Naive thymus-derived CD8-positive, alpha-beta T cell (primary cell): ENCODE results near the gene NSMCE4A. TPM values are rescaled to one million over a fixed set of nuclear protein-coding genes. Genes with fewer than 3 reads are reported as not detected.
"Not testable (repeated sequence)": the region's sequence is repeated elsewhere in the genome, so short reads cannot be mapped to it uniquely, and the experiment has no call there.

Experiments used
- ATAC-seq, 2 donors: fragments of 150-1000 bp; cut with Tn5 transposase in 1 of 2; sonication (Bioruptor Pico), chemical (Tn5 transposase) in 1 of 2; 1 replicate in 1 of 2; 2 replicates in 1 of 2; pipeline ENCODE4 v1.10.0; 2021; ENCODE audit warnings: mild to moderate bottlenecking in 2 of 2, moderate library complexity in 2 of 2
- POLR2A ChIA-PET: fragments of 350-600 bp; sonication (Branson Sonifier 250); formaldehyde crosslinking; loops from one replicate; lab custom pipeline; 2021; ENCODE audit warnings: antibody characterized with exemption; lab: Charles Lee
- DNase-seq, 10 donors: peaks; one replicate each; pipeline versions ENCODE4 v3.0.0 to v3.0.0-alpha.2; 2020 to 2022
- H3K27ac Mint-ChIP-seq, 10 donors: one replicate each; pipeline ENCODE4 v1.8.0; 2020 to 2022; ENCODE audit warnings: mild to moderate bottlenecking in 10 of 10, mixed read lengths in 10 of 10, moderate library complexity in 4 of 10, inconsistent platforms in 1 of 10
- H3K27me3 Mint-ChIP-seq, 5 donors: one replicate each; pipeline ENCODE4 v1.8.0; 2021 to 2022; ENCODE audit warnings: mixed read lengths in 5 of 5
- H3K36me3 Mint-ChIP-seq, 3 donors: one replicate each; pipeline ENCODE4 v1.8.0; 2020 to 2022; ENCODE audit warnings: mixed read lengths in 3 of 3, mild to moderate bottlenecking in 2 of 3, inconsistent platforms in 1 of 3
- H3K4me1 Mint-ChIP-seq, 4 donors: one replicate each; pipeline ENCODE4 v1.8.0; 2021 to 2022; ENCODE audit warnings: mixed read lengths in 4 of 4
- H3K4me3 Mint-ChIP-seq, 10 donors: one replicate each; pipeline ENCODE4 v1.8.0; 2020 to 2022; ENCODE audit warnings: mild to moderate bottlenecking in 10 of 10, mixed read lengths in 10 of 10, moderate library complexity in 6 of 10, inconsistent platforms in 1 of 10
- H3K9me3 Mint-ChIP-seq, 9 donors: one replicate each; pipeline ENCODE4 v1.8.0; 2020 to 2022; ENCODE audit warnings: mixed read lengths in 9 of 9, mild to moderate bottlenecking in 3 of 9, inconsistent platforms in 1 of 9, moderate library complexity in 1 of 9
- polyA plus RNA-seq, 3 donors: library from polyadenylated mRNA; unstranded; fragments of 300-500 nt; fragmentation: Illumina TruSeq; gene quantifications; one replicate each; pipeline ENCODE4 v1.2.3, GENCODE V29; 2021
- total RNA-seq, 8 experiments: library from RNA in 2 of 8; stranded (reverse) in 2 of 8; gene quantifications; one replicate each; pipeline ENCODE4 v1.2.3 and lab custom pipeline; 2021 to 2026

The NSMCE4A gene
- total and polyA plus RNA-seq, 5 experiments from 2014 or later: 43.5 to 94.0 (median 49.8) TPM

- POLR2A ChIA-PET: no interaction called here
- DNase-seq (no peak), ATAC-seq (no peak)
- Mint-ChIP-seq H3K27me3 (peaks cover 0 to 9% (median 0%) of the 10 kb centered on the region in 5 donors), H3K4me1 (peaks cover 0 to under 1% (median 0%) of the 10 kb centered on the region in 4 donors), H3K27ac (no peak overlapping the region), H3K9me3 (peaks cover 0 to 31% (median 24%) of the 10 kb centered on the region in 9 donors), H3K36me3 (peaks cover 0 to 13% (median 12%) of the 10 kb centered on the region in 3 donors), H3K4me3 (no peak overlapping the region)
These were observed 6.3 kb upstream of the NSMCE4A start for GRCh38 chr10:121981346-121981745.

GRCh38 chr10:121978511-121978910 is 3.5 kb upstream of the NSMCE4A start:
- no peak for DNase-seq
- Mint-ChIP-seq H3K9me3 (peaks cover 0 to 13% (median under 1%) of the 10 kb centered on the region in 9 donors), H3K4me3 (no peak overlapping the region), H3K27me3 (no peaks in the 10 kb centered on the region), H3K36me3 (no peaks in the 10 kb centered on the region), H3K4me1 (peaks cover 2 to 14% (median 9%) of the 10 kb centered on the region in 4 donors), H3K27ac (no peak overlapping the region)
- POLR2A ChIA-PET: no interaction called here
- no peak for ATAC-seq

DNA sequence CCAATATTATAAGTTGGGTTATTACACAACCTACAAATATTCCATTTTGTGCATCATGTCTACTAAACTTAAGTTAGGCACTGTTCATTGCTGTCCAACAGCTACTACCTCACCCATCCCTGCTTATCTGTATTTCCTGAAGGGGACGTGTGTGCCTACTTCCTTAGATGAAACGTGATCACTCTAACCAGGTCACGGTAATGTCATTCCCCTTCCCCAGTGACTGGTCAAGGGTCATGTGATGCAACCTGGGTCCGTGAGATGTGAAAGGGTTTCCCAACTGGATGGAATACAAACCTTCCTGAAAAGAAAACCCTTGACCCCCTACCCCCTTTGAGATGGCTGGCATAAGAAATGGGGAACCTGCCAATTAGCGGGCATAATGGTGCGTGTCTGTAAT is 1.6 kb upstream of the NSMCE4A start:
- ATAC-seq: no peak
- peaks cover 10 to 30% (median 24%) of the 10 kb centered on the region in 4 donors for H3K4me1 Mint-ChIP-seq
- peak overlapping the region in 2 of 10 donors; percentile 51 to 83 for H3K27ac Mint-ChIP-seq
- no peaks in the 10 kb centered on the region for H3K27me3 Mint-ChIP-seq
- H3K36me3 Mint-ChIP-seq: peaks cover 0 to 11% (median 0%) of the 10 kb centered on the region in 3 donors
- H3K9me3 Mint-ChIP-seq: peaks cover 0 to 10% (median 0%) of the 10 kb centered on the region in 9 donors
- POLR2A ChIA-PET: no interaction called here
- H3K4me3 Mint-ChIP-seq: peak overlapping the region in 7 of 10 donors; percentile 13 to 86 (median 59)
- DNase-seq: no peak

- no peaks in the 10 kb centered on the region for H3K9me3 Mint-ChIP-seq
- H3K27me3 Mint-ChIP-seq: no peaks in the 10 kb centered on the region
- POLR2A ChIA-PET: interaction anchor here (0.7 to 3.0 kb wide), 3 partner anchors 9 to 48 kb away, joined by 3 to 26 read pairs (median 4); partner anchors contain the start of gene ATE1
- peaks cover 0 to 22% (median 0%) of the 10 kb centered on the region in 3 donors for H3K36me3 Mint-ChIP-seq
- peaks cover 11 to 34% (median 28%) of the 10 kb centered on the region in 4 donors for H3K4me1 Mint-ChIP-seq
- ATAC-seq (no peak), DNase-seq (no peak)
- peak overlapping the region in 7 of 10 donors; percentile 10 to 74 (median 48) for H3K27ac Mint-ChIP-seq
- peak overlapping the region; percentile 41 to 86 (median 74) for H3K4me3 Mint-ChIP-seq
These were observed 474 bp upstream of the NSMCE4A start for GRCh38 chr10:121975295-121976086.

DNA sequence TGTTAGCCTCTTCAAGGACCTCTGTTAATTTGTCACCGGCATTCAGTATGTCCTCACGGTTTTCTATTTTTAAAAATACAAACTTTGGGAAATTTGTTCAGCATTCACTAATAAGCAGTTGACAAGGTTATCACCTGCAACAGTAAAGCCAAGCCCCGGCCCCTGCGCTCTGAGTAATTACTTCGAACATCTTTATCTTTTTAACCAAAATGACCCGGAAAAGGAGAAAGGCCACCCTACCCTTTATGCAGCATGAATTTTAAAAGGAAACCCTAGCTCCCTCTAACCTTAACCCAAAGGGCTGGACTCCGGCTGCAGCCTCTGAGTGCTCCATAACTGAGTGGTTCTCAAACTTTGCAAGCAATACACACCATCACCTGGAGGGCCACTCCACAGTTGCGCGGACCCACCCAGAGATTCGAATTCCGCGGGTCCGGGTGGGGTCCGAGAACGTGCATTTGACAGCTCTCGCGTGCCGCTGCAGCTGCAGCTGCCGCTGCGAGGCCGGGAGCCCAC is 940 bp downstream of the NSMCE4A start:
- H3K27ac Mint-ChIP-seq: peak overlapping the region in 7 of 10 donors; percentile 4 to 60 (median 34)

GRCh38 chr10:121969086-121969485 is 5.9 kb downstream of the NSMCE4A start:
- not testable (repeated sequence) for H3K9me3 Mint-ChIP-seq, ATAC-seq, H3K27me3 Mint-ChIP-seq, H3K27ac Mint-ChIP-seq, DNase-seq, H3K4me3 Mint-ChIP-seq
- Mint-ChIP-seq H3K4me1 (peaks cover 11 to 24% (median 22%) of the 10 kb centered on the region in 4 donors), H3K36me3 (peaks cover 0 to 82% (median 12%) of the 10 kb centered on the region in 3 donors)
- POLR2A ChIA-PET: interaction anchor here (0.7 kb wide), 1 partner anchor 85 kb away, joined by 3 read pairs; no protein-coding TSS in a partner anchor

More for the DNA sequence above, 940 bp downstream of the NSMCE4A start:
- Mint-ChIP-seq H3K4me1 (peaks cover 11 to 34% (median 28%) of the 10 kb centered on the region in 4 donors), H3K9me3 (no peaks in the 10 kb centered on the region), H3K27me3 (no peaks in the 10 kb centered on the region), H3K36me3 (peaks cover 0 to 37% (median 0%) of the 10 kb centered on the region in 3 donors), H3K4me3 (peak overlapping the region; percentile 51 to 89 (median 82))
- POLR2A ChIA-PET: interaction anchor here (3.0 kb wide), 1 partner anchor 46 kb away, joined by 26 read pairs; the partner anchor contains the start of gene ATE1
- peak in 1 of 2 donors; percentile 22 for ATAC-seq
- DNase-seq: peak in 2 of 10 donors; percentile 6 to 17

DNA sequence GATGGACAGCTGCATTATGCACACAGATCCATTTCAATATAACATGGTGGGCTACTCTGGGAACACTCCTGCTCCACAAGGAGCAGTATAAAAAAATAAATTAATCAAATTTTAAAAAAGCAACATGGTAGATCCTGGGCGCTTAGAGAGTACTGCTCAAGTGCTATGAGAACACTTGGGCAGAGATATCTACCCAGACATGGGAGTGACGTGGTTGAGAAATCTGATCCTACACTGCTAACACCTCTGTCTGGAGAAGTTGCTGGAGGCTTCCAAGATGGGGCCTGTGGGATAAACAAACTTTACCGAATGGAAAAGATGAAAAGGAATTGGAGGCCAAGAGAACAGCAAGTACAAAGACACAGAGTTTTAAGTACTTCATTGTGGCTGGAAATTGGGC is 9.0 kb downstream of the NSMCE4A start:
- no peaks in the 10 kb centered on the region for H3K27me3 Mint-ChIP-seq
- POLR2A ChIA-PET: interaction anchor here (0.6 kb wide), 1 partner anchor 148 kb away, joined by 8 read pairs; no protein-coding TSS in a partner anchor
- peaks cover 0 to 85% (median 15%) of the 10 kb centered on the region in 3 donors for H3K36me3 Mint-ChIP-seq
- H3K4me3 Mint-ChIP-seq: no peak overlapping the region
- H3K9me3 Mint-ChIP-seq: no peaks in the 10 kb centered on the region
- peaks cover 0 to 2% (median 0%) of the 10 kb centered on the region in 4 donors for H3K4me1 Mint-ChIP-seq
- DNase-seq: no peak
- H3K27ac Mint-ChIP-seq: peak overlapping the region in 1 of 10 donors; percentile 79
- ATAC-seq: no peak

DNA sequence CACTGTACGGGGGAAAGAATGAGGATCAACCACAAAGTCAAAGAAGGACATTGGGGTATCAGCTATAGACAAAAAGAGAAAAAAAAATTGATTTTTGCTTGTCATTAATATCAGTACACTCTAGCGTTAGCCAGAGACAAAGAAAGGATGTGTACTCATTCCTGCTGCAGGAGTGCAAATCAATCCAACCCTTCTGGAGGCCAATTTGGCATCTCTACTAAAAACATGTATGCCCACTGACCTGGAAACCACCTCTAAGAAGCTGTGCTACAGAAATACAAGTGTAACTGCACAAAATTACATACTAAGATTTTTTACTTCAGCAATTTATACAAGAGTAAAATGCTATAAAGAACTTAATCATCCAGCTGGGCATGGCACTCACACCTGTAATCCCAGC is 13.6 kb downstream of the NSMCE4A start:
- Mint-ChIP-seq H3K4me1 (no peaks in the 10 kb centered on the region), H3K27me3 (no peaks in the 10 kb centered on the region), H3K27ac (no peak overlapping the region), H3K36me3 (peaks cover 0 to 79% (median 19%) of the 10 kb centered on the region in 3 donors), H3K9me3 (no peaks in the 10 kb centered on the region), H3K4me3 (no peak overlapping the region)
- POLR2A ChIA-PET: interaction anchor here (0.7 kb wide), 1 partner anchor 969 kb away, joined by 5 read pairs; no protein-coding TSS in a partner anchor
- DNase-seq (no peak), ATAC-seq (no peak)

- peaks cover 0 to 2% (median 0%) of the 10 kb centered on the region in 4 donors for H3K4me1 Mint-ChIP-seq
- H3K36me3 Mint-ChIP-seq: peaks cover 0 to 78% (median 15%) of the 10 kb centered on the region in 3 donors
- no peaks in the 10 kb centered on the region for H3K9me3 Mint-ChIP-seq
- H3K27me3 Mint-ChIP-seq: no peaks in the 10 kb centered on the region
- DNase-seq (no peak), ATAC-seq (no peak)
- POLR2A ChIA-PET: no interaction called here
- H3K4me3 Mint-ChIP-seq: no peak overlapping the region
- H3K27ac Mint-ChIP-seq: no peak overlapping the region
These were observed 15.3 kb downstream of the NSMCE4A start for GRCh38 chr10:121959671-121960070.

DNA sequence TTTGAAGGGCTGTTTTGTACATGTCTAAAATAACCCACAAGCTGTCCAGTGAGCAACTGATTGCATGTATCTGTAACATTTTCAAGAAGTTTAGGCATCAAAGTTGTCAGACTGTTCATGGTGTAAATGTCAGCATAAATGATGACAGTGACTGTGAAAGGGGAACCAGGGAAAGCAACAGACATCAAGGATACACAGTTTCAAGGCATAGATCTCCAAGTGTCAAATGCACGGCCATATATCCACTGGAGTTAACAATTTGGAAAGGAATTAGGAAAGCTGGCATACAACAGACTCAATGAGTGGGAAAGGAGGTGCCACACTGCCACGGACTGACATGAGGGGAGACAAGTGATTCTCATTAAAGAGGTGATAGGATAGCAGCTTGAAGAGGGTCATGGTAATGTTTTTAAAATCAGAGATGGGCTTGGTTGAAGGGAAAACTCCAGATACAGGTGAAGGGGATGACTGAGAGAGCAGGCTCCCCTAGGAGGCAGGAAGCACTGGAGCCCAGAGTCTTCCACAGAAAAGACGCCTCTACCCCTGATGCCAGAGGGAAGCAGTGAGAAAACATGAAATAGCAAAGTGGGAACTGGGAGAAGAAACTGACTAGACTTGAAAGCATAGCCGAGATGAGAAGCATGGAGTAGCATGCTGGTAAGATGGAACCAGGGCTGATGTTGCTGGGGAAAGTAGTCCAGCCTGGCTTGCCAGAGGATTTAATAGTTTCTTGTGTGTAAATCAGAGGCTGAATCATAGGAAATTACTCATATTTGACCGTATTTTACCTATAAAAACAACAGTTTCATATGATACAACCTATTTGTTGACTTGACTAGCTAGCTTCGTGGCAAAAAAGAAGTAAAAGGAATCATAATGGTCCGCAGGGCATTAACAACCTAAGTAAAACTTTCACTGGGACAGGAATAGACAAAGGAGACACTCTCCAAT is 18.6 kb downstream of the NSMCE4A start:
- ATAC-seq: no peak
- Mint-ChIP-seq H3K27me3 (no peaks in the 10 kb centered on the region), H3K4me3 (no peak overlapping the region), H3K27ac (peak overlapping the region in 5 of 10 donors; percentile 4 to 75 (median 38)), H3K4me1 (peaks cover 0 to 2% (median 0%) of the 10 kb centered on the region in 4 donors), H3K36me3 (peaks cover 0 to 67% (median 12%) of the 10 kb centered on the region in 3 donors), H3K9me3 (no peaks in the 10 kb centered on the region)
- DNase-seq: no peak
- POLR2A ChIA-PET: interaction anchor here (0.6 kb wide), 1 partner anchor 15 kb away, joined by 3 read pairs; no protein-coding TSS in a partner anchor

- Mint-ChIP-seq H3K4me1 (peaks cover 0 to 5% (median 0%) of the 10 kb centered on the region in 4 donors), H3K27ac (no peak overlapping the region), H3K9me3 (no peaks in the 10 kb centered on the region), H3K36me3 (peaks cover 0 to 33% (median 9%) of the 10 kb centered on the region in 3 donors), H3K27me3 (no peaks in the 10 kb centered on the region), H3K4me3 (no peak overlapping the region)
- no peak for DNase-seq
- no peak for ATAC-seq
- POLR2A ChIA-PET: no interaction called here
These were observed 22.8 kb downstream of the NSMCE4A start for GRCh38 chr10:121952226-121952625.

GRCh38 chr10:121949451-121949850 is 25.6 kb downstream of the NSMCE4A start:
- Mint-ChIP-seq H3K36me3 (peaks cover 0 to 9% (median 0%) of the 10 kb centered on the region in 3 donors), H3K4me3 (no peak overlapping the region), H3K27me3 (no peaks in the 10 kb centered on the region), H3K9me3 (no peaks in the 10 kb centered on the region), H3K27ac (peak overlapping the region in 3 of 10 donors; percentile 46 to 67 (median 48)), H3K4me1 (peaks cover 0 to 3% (median 0%) of the 10 kb centered on the region in 4 donors)
- POLR2A ChIA-PET: no interaction called here
- ATAC-seq: no peak
- no peak for DNase-seq
